ENCODE measurements around the gene FARS2. TPM values are rescaled to one million over a fixed set of nuclear protein-coding genes. Genes with fewer than 3 reads are reported as not detected.

Gene FARS2
- total RNA-seq, 1 donor from 2014 or later, result 10.0 TPM

GRCh38 chr6:5610640-5611039 is 349.3 kb downstream of the FARS2 start:
- ATAC-seq (no peak), DNase-seq (ENCODE audit: low spot score) (no peak)

DNA sequence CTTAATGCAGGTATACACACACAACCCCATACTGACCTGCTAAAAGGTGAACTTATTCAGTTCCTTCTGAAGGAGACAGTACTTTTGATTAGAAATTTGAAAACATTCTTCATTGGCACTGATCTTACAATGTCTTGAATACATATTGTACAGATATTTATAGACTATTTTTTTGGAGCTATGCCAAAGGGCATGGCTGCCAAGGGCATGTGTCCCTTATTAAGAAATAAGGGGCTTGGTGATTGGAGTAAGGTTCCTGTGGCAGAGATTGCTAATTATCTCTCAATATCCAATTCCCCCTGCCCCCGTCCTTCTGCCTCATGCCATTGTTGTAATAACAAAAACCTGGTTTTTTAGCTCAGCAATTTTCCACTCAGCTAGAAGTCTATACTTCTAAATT is 355.9 kb downstream of the FARS2 start:
- ATAC-seq, result no peak

DNA sequence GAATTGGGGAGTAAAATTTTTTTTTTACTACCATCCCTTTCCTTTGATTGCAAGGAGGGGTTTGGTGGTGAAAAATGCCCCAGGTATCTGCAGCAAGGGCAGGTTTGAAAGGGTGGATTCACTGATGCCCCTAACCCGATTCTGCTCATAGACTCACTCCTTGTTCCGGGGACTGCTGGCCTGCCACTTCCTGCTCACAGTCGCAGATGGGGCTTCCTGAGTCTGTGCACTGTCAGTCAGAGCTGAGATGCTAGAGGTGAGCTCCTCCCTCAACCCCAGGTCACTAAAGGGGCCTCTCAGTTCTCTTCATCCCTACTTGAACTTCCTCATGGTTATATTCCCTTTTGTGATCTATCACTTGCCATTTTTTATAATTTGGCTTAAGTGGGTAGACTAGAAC is 357.9 kb downstream of the FARS2 start:
- ATAC-seq, result no peak
- DNase-seq (ENCODE audit: low spot score), result no peak

More for the DNA sequence above, 355.9 kb downstream of the FARS2 start:
- DNase-seq (ENCODE audit: low spot score), result no peak

DNA sequence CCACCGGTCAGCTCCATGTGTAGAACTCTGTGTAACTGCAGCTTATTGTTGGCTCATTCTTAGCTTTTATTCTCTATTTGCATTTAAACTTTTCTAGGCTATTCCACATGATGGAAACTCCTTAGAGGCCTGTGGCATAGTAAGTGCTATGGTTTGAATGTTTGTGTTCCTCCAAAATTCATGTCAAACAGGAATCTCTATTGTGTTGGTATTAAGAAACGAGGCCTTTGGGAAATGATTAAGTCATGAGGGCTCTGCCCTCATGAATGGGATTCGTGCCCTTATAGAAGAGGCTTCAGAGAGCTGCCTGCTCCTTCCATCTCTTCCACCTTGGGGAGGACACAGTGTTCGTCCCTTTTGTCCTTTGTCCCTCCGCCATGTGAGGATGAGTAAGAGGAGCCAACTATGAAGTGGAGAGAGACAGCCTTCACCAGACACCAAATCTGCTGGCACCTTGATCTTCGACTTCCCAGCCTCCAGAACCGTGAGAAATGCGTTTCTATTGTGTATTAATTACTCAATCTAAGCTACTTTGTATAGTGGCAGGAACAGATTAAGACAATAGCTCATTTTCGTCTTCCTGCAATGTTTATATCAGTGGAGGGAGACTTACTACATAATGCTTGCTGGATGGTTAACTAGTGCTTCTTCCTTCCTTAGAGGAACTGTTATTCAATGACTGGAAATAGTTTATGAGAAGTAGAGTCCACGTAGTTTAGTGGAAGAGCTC is 361.1 kb downstream of the FARS2 start:
- DNase-seq (ENCODE audit: low spot score), result no peak
- no peak for ATAC-seq

- ATAC-seq (no peak), DNase-seq (ENCODE audit: low spot score) (no peak)
Measured at GRCh38 chr6:5623769-5624168, 362.5 kb downstream of the FARS2 start.

DNA sequence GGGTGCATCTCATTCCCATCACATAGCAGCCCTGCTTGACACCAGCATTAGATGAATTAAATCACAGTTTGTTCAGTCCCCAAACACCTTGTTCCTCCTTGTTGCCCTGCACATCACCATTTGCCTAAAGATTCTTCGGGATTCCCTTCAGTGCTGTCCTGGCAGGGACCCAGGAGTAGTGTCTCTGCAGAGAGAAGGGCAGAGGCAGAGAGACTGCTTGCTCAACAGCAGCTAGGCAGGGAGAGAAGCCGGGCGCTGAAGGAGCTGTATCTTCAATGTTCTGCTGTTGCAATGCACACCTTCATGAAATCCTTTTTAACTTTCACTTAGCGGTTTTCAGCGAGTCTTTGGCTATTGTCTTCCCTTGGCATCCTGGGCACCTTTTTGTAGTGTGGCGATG is 362.9 kb downstream of the FARS2 start:
- no peak for DNase-seq (ENCODE audit: low spot score)
- ATAC-seq, result no peak

DNA sequence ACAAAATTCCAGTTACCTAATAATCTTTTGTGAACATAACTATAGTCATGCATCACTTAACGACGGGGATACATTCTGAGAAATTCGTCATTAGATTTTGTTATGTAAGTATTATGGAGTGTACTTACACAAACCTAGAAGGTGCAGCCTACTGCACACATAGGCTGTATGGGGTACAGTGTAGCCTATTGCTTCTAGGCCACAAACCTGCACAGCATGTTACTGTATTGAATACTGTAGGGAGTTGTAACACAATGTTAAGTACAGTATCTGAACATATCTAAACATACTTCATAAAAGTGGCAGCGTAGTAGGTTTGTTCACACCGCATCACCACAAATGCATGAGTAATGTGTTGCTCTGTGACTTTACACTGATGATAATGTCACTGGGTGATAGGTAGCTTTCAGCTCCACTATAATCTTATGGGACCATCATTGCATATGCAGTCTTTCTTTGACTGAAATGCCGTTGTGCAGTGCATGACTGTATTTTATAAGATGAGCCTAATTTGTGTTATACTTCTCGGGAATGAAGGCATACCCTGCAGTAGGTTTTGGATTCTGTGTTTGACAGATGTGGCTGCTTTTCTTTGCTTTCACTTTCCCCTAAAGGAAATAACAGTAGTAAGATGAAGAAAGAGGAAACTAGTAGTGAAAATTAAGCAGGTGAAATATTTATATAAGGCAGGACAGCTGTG is 365.6 kb downstream of the FARS2 start:
- ATAC-seq, result no peak
- DNase-seq (ENCODE audit: low spot score), result no peak

DNA sequence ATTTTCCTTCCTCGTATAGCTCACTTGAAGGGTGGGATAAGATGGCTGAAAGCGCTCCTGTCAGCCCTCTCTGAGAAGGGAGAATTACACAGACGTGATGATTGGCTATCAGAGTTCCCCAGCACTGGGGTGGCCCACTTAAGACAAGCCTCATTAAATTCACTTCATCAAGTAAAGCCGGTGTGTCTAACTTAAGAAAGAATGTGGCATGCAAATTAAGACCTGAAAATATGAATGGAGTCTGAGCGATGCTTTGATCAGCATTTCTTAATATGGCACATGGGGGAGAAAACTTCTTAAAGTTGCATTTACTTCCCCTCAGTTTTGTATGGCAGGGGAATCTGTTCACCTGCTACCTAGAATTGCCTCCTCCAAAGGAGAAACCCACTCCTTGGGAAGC is 369.3 kb downstream of the FARS2 start:
- DNase-seq (ENCODE audit: low spot score), result no peak
- ATAC-seq, result no peak

GRCh38 chr6:5632348-5632935 is 371.1 kb downstream of the FARS2 start:
- DNase-seq (ENCODE audit: low spot score) (no peak), ATAC-seq (no peak)

DNA sequence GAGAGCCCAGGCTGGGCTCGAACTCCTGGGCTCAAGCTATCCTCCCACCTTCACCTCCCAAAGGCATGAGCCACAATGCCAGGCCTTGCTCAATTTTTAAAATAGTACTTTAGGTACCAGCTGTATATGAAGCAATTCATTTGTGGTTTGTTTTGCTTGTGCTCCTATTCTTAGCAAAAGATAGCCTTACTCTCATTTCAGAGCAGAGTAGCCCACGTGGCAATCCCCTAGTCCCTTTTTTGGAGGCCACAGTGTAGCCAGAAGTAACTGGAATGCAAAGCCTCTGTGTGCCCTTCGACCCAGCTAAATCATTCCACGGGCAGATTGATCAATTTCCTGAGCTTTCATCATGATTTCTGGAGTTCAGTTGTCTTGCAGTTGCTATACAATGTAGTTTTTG is 373.2 kb downstream of the FARS2 start:
- DNase-seq (ENCODE audit: low spot score), result no peak
- ATAC-seq, result peak; percentile 51

DNA sequence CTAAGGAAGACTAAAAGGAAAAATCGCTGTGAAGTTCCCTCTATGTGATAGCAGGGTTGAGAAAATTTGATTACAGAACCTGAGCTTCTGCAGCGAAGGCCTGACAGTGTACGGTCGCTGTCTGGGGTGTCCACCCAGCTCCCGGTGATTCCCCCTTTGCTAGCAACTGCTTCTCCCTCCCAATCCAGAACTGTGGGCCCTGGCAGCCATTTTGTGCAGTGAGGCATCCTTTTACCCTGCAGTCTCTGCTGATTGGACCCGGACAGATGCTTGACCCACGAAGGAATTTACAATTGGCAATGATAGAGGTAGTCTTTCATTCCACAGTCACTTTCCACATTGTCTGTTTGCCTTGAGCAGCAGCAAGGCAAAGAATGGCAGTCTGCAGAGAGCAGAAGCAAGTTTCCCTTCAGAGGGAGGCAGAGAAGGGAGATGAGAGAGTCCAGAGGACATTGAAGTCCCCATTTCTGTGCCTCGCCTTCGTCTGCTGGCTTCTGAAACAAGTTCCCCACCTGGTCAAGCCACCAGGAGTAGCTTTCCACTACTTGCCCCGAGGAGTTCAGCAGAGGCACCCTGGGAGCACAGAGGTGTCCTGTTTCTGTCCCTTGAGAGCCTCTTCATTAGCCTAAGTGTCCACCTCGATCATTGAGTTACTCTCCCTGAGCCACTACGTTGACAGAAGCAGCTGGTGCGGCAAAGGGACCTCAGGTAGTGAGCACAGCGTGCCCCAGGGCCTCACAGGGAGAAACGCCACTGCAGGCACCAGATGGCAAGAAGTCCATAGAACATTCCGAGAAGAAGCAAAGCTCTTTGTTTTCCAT is 375.1 kb downstream of the FARS2 start:
- DNase-seq (ENCODE audit: low spot score) (no peak), ATAC-seq (no peak)

- no peak for ATAC-seq
- no peak for DNase-seq (ENCODE audit: low spot score)
Measured at GRCh38 chr6:5637714-5638113, 376.4 kb downstream of the FARS2 start.

DNA sequence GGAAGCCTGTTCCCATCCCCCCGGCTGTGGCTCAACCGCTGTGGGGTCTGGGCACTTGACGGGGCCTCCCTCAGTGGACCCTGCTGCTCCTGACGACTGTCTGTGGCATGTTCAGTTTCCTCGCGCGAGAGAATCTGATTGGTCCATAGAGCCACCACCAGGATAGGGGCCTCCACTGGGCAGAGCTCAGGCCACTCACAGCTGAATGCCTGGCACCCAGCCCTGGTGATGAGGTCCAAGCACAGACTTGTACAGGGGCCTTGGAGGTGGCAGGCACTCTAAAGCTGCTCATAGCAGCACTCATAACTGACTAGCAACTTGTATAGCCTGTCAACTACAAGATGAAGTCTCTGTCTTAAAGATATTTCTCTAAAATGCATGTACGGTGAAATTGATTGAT is 377.4 kb downstream of the FARS2 start:
- no peak for DNase-seq (ENCODE audit: low spot score)
- ATAC-seq, result no peak

- no peak for DNase-seq (ENCODE audit: low spot score)
- ATAC-seq, result no peak
Measured at GRCh38 chr6:5639193-5639592, 377.9 kb downstream of the FARS2 start.

- DNase-seq (ENCODE audit: low spot score) (no peak), ATAC-seq (no peak)
Measured at GRCh38 chr6:5640614-5641013, 379.3 kb downstream of the FARS2 start.

DNA sequence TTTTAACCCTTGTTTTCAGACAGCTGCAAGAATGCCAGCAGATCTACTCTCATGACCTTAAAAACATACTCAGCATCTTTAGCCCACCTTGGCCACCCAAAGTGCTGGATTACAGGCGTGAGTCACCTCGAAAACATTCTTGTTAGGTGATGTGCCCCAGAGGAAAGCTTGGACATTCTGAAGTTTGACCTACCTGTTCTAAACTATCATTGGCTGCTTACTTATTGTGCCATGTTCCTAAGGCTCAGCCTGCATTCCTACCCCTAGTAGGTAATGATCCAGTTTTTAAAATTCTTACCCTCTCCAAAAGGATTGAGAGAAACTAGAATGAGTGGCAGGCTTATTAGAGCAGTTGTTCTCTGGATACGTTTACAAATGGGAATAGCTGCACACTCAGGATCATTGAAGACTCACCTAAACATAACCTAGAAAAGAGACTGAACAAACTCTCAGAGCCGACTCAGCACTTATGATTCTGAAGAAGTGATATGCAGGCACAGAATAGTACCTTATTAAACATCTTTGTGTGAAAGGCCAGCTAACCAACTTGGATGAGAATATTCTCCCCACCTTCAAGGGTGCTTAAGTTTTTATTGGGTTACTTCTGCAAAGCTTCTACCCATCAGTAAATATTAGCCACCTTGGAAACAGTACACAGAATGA is 383.3 kb downstream of the FARS2 start:
- no peak for ATAC-seq
- DNase-seq (ENCODE audit: low spot score), result no peak

GRCh38 chr6:5645328-5646290 is 384.3 kb downstream of the FARS2 start:
- ATAC-seq (no peak), DNase-seq (ENCODE audit: low spot score) (no peak)

DNA sequence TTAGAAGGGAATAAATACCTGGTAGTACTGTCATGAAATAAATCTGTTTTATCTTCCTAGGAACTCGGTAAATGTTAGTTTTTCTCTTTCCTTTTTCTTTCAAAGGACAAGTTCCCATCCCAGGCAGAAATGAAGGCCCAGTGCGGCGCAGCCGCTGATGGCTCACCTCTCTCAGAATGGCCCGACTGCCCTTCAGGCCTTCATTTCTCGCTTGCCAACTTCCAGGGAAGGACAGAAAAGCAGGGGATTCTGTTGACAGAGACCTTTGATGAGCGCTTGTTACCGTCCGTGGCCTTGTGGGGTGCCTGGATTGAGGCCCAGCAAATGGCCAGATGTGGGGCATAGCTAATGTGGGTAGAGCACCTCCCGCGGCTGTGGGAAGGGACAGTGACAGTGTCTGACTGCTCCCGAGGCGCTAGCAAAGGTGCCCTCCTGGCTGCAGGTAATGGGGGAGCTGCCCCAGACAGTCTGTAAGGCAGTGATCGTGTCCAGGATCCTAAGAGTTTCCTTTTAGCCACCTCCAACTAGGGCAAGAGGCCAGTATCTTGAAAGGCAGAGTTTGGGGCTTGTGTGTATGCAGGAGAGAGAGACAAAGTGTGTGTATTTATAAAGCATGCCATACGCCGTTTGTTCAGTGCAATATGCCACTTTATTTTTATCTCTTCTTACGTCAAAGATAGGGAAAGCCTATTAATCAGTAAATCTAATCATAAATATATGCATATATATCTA is 391.3 kb downstream of the FARS2 start:
- ATAC-seq (no peak), DNase-seq (ENCODE audit: low spot score) (no peak)

DNA sequence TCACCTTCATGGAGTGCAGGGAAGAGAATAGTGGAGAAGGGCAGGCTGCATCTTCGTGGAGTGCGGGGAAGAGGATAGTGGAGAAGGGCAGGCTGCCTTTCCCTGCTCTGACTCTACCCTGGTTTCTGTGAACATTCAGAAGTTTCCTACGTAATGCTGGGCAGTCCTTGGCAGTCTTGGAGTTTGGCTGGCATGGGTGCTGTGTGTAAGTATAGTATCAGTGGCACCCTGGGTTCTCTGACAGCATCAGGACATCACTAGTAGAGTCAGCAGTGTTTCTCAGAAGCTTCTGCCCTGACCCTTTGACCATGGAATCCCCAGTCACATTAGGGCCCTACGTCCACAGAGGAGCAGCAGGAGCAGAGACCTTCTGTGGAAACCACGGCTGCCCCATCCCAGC is 392.5 kb downstream of the FARS2 start:
- no peak for ATAC-seq

More for the DNA sequence above, 392.5 kb downstream of the FARS2 start:
- DNase-seq (ENCODE audit: low spot score), result no peak

Measured in left lobe of liver (tissue), 2 donors.